Measurements from ENCODE around the gene NAPEPLD. TPM values are rescaled to one million over a fixed set of nuclear protein-coding genes. Genes with fewer than 3 reads are reported as not detected.
"Not testable (repeated sequence)": the region's sequence is repeated elsewhere in the genome, so short reads cannot be mapped to it uniquely, and the experiment has no call there.

Gene NAPEPLD
- total RNA-seq, 2 experiments from 2014 or later: 6.0 to 6.8 TPM

- H3K27me3 Mint-ChIP-seq (ENCODE audit: low read depth); H3K4me1 Mint-ChIP-seq (ENCODE audit: low read depth); ATAC-seq; DNase-seq; H3K4me3 Mint-ChIP-seq; H3K9me3 Mint-ChIP-seq (ENCODE audit: insufficient read depth); POLR2A ChIA-PET; H3K27ac Mint-ChIP-seq: not testable (repeated sequence)
- CTCF ChIA-PET: interaction anchor here (1.6 kb wide), 1 partner anchor 9 kb away, joined by 3 read pairs; no protein-coding TSS in a partner anchor
- peaks cover 43% of the 10 kb centered on the region for H3K36me3 Mint-ChIP-seq (ENCODE audit: low read depth)
Observed at GRCh38 chr7:103095558-103095957, 53.3 kb downstream of the NAPEPLD start.

- Mint-ChIP-seq H3K9me3 (ENCODE audit: insufficient read depth) (no peaks in the 10 kb centered on the region), H3K36me3 (ENCODE audit: low read depth) (peaks cover 47% of the 10 kb centered on the region), H3K4me1 (ENCODE audit: low read depth) (no peaks in the 10 kb centered on the region), H3K27me3 (ENCODE audit: low read depth) (no peaks in the 10 kb centered on the region), H3K27ac (no peak overlapping the region), H3K4me3 (no peak overlapping the region)
- CTCF ChIA-PET: no interaction called here
- DNase-seq (no peak), ATAC-seq (no peak)
- POLR2A ChIA-PET: no interaction called here
Observed at GRCh38 chr7:103094102-103094501, 54.8 kb downstream of the NAPEPLD start.

- H3K27me3 Mint-ChIP-seq (ENCODE audit: low read depth): no peaks in the 10 kb centered on the region
- peak overlapping the region; percentile 33 for H3K27ac Mint-ChIP-seq
- CTCF ChIA-PET: no interaction called here
- H3K4me3 Mint-ChIP-seq: no peak overlapping the region
- DNase-seq (no peak), ATAC-seq (no peak)
- POLR2A ChIA-PET: no interaction called here
- H3K9me3 Mint-ChIP-seq (ENCODE audit: insufficient read depth): no peaks in the 10 kb centered on the region
- H3K4me1 Mint-ChIP-seq (ENCODE audit: low read depth): no peaks in the 10 kb centered on the region
- peaks cover 52% of the 10 kb centered on the region for H3K36me3 Mint-ChIP-seq (ENCODE audit: low read depth)
Observed at GRCh38 chr7:103093429-103093828, 55.5 kb downstream of the NAPEPLD start.

GRCh38 chr7:103092321-103092720 lies 56.6 kb downstream of the NAPEPLD start:
- H3K4me3 Mint-ChIP-seq; H3K9me3 Mint-ChIP-seq (ENCODE audit: insufficient read depth): not testable (repeated sequence)
- H3K36me3 Mint-ChIP-seq (ENCODE audit: low read depth): peaks cover 51% of the 10 kb centered on the region

GRCh38 chr7:103083210-103083609 lies 65.7 kb downstream of the NAPEPLD start:
- POLR2A ChIA-PET: interaction anchor here (1.4 kb wide), 1 partner anchor 8 kb away, joined by 6 read pairs; the partner anchor contains the start of genes ARMC10 and FBXL13
- DNase-seq: no peak
- H3K27ac Mint-ChIP-seq: no peak overlapping the region
- no peaks in the 10 kb centered on the region for H3K9me3 Mint-ChIP-seq (ENCODE audit: insufficient read depth)
- H3K36me3 Mint-ChIP-seq (ENCODE audit: low read depth): peaks cover 36% of the 10 kb centered on the region
- H3K27me3 Mint-ChIP-seq (ENCODE audit: low read depth): no peaks in the 10 kb centered on the region
- no peak overlapping the region for H3K4me3 Mint-ChIP-seq
- peaks cover 12% of the 10 kb centered on the region for H3K4me1 Mint-ChIP-seq (ENCODE audit: low read depth)
- CTCF ChIA-PET: interaction anchor here (1.0 to 2.6 kb wide), 2 partner anchors 8 to 21 kb away, joined by 3 to 13 read pairs; partner anchors contain the start of genes ARMC10 and FBXL13
- no peak for ATAC-seq

More at GRCh38 chr7:103092321-103092720, 56.6 kb downstream of the NAPEPLD start:
- POLR2A ChIA-PET: interaction anchor here (1.0 kb wide), 1 partner anchor 17 kb away, joined by 3 read pairs; the partner anchor contains the start of gene ARMC10
- not testable (repeated sequence) for H3K27me3 Mint-ChIP-seq (ENCODE audit: low read depth); ATAC-seq; H3K4me1 Mint-ChIP-seq (ENCODE audit: low read depth); DNase-seq
- H3K27ac Mint-ChIP-seq: peak overlapping the region; percentile 43
- CTCF ChIA-PET: interaction anchor here (1.5 kb wide), 1 partner anchor 30 kb away, joined by 4 read pairs; no protein-coding TSS in a partner anchor

- peaks cover 17% of the 10 kb centered on the region for H3K4me1 Mint-ChIP-seq (ENCODE audit: low read depth)
- H3K27ac Mint-ChIP-seq: no peak overlapping the region
- no peaks in the 10 kb centered on the region for H3K27me3 Mint-ChIP-seq (ENCODE audit: low read depth)
- DNase-seq: no peak
- CTCF ChIA-PET: interaction anchor here (1.0 kb wide), 2 partner anchors 16 to 20 kb away, joined by 3 read pairs; no protein-coding TSS in a partner anchor
- H3K9me3 Mint-ChIP-seq (ENCODE audit: insufficient read depth): no peaks in the 10 kb centered on the region
- ATAC-seq: no peak
- no peak overlapping the region for H3K4me3 Mint-ChIP-seq
- POLR2A ChIA-PET: no interaction called here
- peaks cover 40% of the 10 kb centered on the region for H3K36me3 Mint-ChIP-seq (ENCODE audit: low read depth)
Observed at GRCh38 chr7:103082497-103082896, 66.4 kb downstream of the NAPEPLD start.

GRCh38 chr7:103080923-103081322 lies 68.0 kb downstream of the NAPEPLD start:
- H3K27ac Mint-ChIP-seq: no peak overlapping the region
- no peaks in the 10 kb centered on the region for H3K9me3 Mint-ChIP-seq (ENCODE audit: insufficient read depth)
- peaks cover 34% of the 10 kb centered on the region for H3K36me3 Mint-ChIP-seq (ENCODE audit: low read depth)
- H3K4me1 Mint-ChIP-seq (ENCODE audit: low read depth): peaks cover 28% of the 10 kb centered on the region
- CTCF ChIA-PET: interaction anchor here (1.2 kb wide), 1 partner anchor 8 kb away, joined by 3 read pairs; no protein-coding TSS in a partner anchor
- no peak for DNase-seq
- no peak overlapping the region for H3K4me3 Mint-ChIP-seq
- no peaks in the 10 kb centered on the region for H3K27me3 Mint-ChIP-seq (ENCODE audit: low read depth)
- POLR2A ChIA-PET: no interaction called here
- no peak for ATAC-seq

GRCh38 chr7:103079836-103080235 lies 69.1 kb downstream of the NAPEPLD start:
- Mint-ChIP-seq H3K4me3 (no peak overlapping the region), H3K36me3 (ENCODE audit: low read depth) (peaks cover 32% of the 10 kb centered on the region), H3K27me3 (ENCODE audit: low read depth) (no peaks in the 10 kb centered on the region), H3K27ac (no peak overlapping the region), H3K9me3 (ENCODE audit: insufficient read depth) (no peaks in the 10 kb centered on the region), H3K4me1 (ENCODE audit: low read depth) (peaks cover 34% of the 10 kb centered on the region)
- DNase-seq (no peak), ATAC-seq (no peak)
- ChIA-PET POLR2A (no interaction called here), CTCF (interaction anchor here (0.8 to 1.5 kb wide), 2 partner anchors 14 to 18 kb away, joined by 3 to 5 read pairs; no protein-coding TSS in a partner anchor)

- DNase-seq; H3K9me3 Mint-ChIP-seq (ENCODE audit: insufficient read depth); POLR2A ChIA-PET; ATAC-seq; H3K4me3 Mint-ChIP-seq; H3K27me3 Mint-ChIP-seq (ENCODE audit: low read depth); H3K27ac Mint-ChIP-seq; CTCF ChIA-PET: not testable (repeated sequence)
- Mint-ChIP-seq H3K36me3 (ENCODE audit: low read depth) (peaks cover 21% of the 10 kb centered on the region), H3K4me1 (ENCODE audit: low read depth) (peaks cover 43% of the 10 kb centered on the region)
Observed at GRCh38 chr7:103078226-103078625, 70.7 kb downstream of the NAPEPLD start.

GRCh38 chr7:103077318-103077717 lies 71.6 kb downstream of the NAPEPLD start:
- DNase-seq: no peak
- POLR2A ChIA-PET: no interaction called here
- Mint-ChIP-seq H3K4me3 (no peak overlapping the region), H3K27me3 (ENCODE audit: low read depth) (no peaks in the 10 kb centered on the region), H3K4me1 (ENCODE audit: low read depth) (peaks cover 39% of the 10 kb centered on the region), H3K9me3 (ENCODE audit: insufficient read depth) (no peaks in the 10 kb centered on the region), H3K36me3 (ENCODE audit: low read depth) (peaks cover 18% of the 10 kb centered on the region), H3K27ac (no peak overlapping the region)
- CTCF ChIA-PET: interaction anchor here (1.0 kb wide), 1 partner anchor 12 kb away, joined by 3 read pairs; no protein-coding TSS in a partner anchor
- ATAC-seq: no peak

GRCh38 chr7:103076764-103077163 lies 72.1 kb downstream of the NAPEPLD start:
- POLR2A ChIA-PET: interaction anchor here (2.4 kb wide), 1 partner anchor 328 kb away, joined by 9 read pairs; the partner anchor contains the start of gene FAM185A
- CTCF ChIA-PET: interaction anchor here (0.7 to 2.6 kb wide), 5 partner anchors 8 to 1224 kb away, joined by 3 to 13 read pairs (median 4); partner anchors contain the start of gene FAM185A

GRCh38 chr7:103075337-103075918 lies 73.5 kb downstream of the NAPEPLD start:
- Mint-ChIP-seq H3K4me1 (ENCODE audit: low read depth) (peaks cover 36% of the 10 kb centered on the region), H3K27me3 (ENCODE audit: low read depth) (no peaks in the 10 kb centered on the region), H3K27ac (peak overlapping the region; percentile 93), H3K9me3 (ENCODE audit: insufficient read depth) (no peaks in the 10 kb centered on the region), H3K36me3 (ENCODE audit: low read depth) (peaks cover 15% of the 10 kb centered on the region), H3K4me3 (peak overlapping the region; percentile 97)
- ATAC-seq: peak; percentile 68
- POLR2A ChIA-PET: interaction anchor here (0.6 to 2.4 kb wide), 11 partner anchors 8 to 327 kb away, joined by 3 to 18 read pairs (median 3); partner anchors contain the start of genes FAM185A, NAPEPLD and PSMC2
- peak; percentile 73 for DNase-seq
- CTCF ChIA-PET: interaction anchor here (0.7 to 3.5 kb wide), 10 partner anchors 9 to 327 kb away, joined by 3 to 26 read pairs (median 4); partner anchors contain the start of genes FAM185A, NAPEPLD and PMPCB

More at GRCh38 chr7:103076764-103077163, 72.1 kb downstream of the NAPEPLD start:
- Mint-ChIP-seq H3K4me1 (ENCODE audit: low read depth) (peaks cover 39% of the 10 kb centered on the region), H3K27ac (no peak overlapping the region), H3K9me3 (ENCODE audit: insufficient read depth) (no peaks in the 10 kb centered on the region), H3K36me3 (ENCODE audit: low read depth) (peaks cover 15% of the 10 kb centered on the region), H3K4me3 (peak overlapping the region; percentile 97), H3K27me3 (ENCODE audit: low read depth) (no peaks in the 10 kb centered on the region)
- DNase-seq (no peak), ATAC-seq (no peak)

Measured in activated CD8-positive, alpha-beta T cell treated with anti-CD3 and anti-CD28 coated beads, Interleukin-2, amount 10 ng/mL, durations not matched to agents 7 days and 5 days (primary cell).